HG03097 (cell line): ENCODE measurements around the gene R3HDM2.
"Not testable (repeated sequence)": the region's sequence is repeated elsewhere in the genome, so short reads cannot be mapped to it uniquely, and the experiment has no call there.

ENCODE experiments used
- ATAC-seq: cut with Tn5 transposase; IDR thresholded peaks from one replicate; pipeline ENCODE4 v1.9.1; 2021; ENCODE audit not compliant: unreplicated experiment, low FRiP score

Gene R3HDM2

GRCh38 chr12:57336299-57336698, 94.5 kb downstream of the R3HDM2 start:
- not testable (repeated sequence) for ATAC-seq

GRCh38 chr12:57334219-57334618, 96.6 kb downstream of the R3HDM2 start:
- ATAC-seq: no peak

DNA sequence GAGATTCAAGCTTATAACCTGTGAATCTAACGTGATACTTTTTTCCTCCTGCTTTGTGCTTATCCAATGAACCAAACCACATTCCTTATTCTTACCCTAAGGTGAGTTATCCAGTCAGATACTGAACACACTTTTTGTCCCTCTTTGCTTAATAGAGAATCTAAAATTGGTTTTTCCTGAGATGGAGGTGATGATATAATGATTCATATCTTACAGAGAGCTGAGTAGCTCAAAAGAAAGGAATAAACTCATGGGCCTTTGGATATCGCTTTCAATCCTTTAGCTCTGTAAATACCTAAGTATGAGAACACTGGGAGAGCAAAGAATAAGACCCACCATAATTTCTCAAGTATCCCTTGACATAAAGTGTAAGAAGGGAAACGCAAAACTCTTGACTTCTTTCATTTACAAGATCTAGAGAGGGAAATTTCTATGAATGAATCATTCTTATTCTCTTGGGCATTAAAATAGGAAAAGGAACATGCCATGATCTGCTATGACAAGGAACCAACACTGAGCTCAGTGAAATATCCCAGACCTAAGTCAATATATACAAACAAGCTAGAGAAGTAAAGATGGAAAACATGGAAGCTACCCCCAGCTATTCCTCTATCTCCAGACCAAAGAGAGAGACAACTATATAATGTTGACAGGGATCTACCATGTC, 98.1 kb downstream of the R3HDM2 start:
- ATAC-seq: no peak

DNA sequence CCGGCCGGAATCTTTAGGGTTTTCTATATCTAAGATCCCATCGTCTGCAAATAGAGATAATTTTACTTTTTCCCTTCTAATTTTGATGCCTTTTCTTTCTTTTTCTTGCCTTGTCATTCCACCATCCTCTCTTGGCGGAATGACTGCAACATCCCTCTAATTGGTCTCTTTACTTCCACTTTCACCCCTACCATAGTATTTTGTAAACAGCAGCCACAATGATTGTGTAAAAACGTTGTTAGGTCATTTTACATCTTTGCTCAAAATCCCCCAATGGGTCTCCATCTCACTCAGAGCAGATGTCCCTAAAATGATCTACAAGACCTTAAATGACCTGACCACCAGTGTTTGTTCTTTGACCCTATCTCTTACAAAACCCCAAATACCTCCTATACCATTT, 99.9 kb downstream of the R3HDM2 start:
- ATAC-seq: no peak

DNA sequence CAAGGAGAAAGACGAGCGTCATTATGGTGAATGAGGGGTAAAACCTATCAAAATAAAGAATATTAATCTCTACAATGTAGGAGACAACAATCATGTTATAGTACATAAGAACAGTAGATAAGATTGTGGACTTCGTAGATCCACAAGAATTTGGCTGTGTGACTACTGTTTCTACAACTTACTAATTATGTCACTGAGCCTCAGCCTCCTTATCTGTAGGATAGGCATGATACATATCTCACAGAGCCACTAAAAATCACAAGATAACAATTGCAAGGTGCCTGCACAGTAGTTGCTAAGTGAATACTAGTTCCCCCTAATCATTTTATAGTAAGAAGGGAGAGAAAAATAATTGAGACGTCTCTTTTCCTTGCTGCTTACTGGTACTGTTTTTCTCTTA, 101.6 kb downstream of the R3HDM2 start:
- ATAC-seq: no peak

- no peak for ATAC-seq
Observed at GRCh38 chr12:57325395-57325794, 105.4 kb downstream of the R3HDM2 start.

DNA sequence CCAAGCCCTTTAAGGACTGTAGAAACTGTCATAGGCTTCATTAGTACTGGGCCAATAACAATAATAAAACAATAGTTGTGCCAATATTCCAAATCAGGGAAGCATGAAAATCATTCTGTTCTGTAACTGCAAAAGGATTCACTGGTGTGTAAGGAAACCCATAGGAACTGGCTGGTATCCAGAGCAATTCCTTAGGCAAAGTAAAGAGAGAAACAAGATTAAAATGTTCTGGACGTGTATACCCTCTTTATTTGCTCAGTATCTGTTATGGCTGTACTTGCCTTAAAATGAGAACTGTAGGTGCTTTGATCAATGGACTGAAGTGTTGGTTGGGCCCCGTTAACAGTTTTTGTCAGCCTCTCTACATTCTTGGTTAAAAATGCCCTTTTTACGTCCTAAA, 107.4 kb downstream of the R3HDM2 start:
- ATAC-seq: no peak

DNA sequence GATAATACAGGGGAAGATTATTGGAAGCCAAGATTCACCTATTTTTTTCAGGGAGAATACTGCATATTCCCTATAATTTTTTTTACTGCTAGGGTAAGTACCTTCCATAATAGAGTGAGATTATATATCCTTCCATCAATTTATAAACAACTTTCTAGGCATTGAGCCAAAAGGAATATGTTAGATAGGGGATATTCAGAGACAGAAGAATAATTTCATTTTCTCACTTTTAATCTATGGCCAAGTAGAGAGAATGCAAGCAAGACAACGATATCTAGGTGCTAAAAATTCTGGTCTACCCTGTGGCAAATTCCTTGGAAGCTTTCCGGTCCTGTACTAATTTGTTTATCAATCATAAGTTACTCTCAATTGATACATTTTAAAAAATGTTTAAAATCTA, 110.2 kb downstream of the R3HDM2 start:
- ATAC-seq: no peak

DNA sequence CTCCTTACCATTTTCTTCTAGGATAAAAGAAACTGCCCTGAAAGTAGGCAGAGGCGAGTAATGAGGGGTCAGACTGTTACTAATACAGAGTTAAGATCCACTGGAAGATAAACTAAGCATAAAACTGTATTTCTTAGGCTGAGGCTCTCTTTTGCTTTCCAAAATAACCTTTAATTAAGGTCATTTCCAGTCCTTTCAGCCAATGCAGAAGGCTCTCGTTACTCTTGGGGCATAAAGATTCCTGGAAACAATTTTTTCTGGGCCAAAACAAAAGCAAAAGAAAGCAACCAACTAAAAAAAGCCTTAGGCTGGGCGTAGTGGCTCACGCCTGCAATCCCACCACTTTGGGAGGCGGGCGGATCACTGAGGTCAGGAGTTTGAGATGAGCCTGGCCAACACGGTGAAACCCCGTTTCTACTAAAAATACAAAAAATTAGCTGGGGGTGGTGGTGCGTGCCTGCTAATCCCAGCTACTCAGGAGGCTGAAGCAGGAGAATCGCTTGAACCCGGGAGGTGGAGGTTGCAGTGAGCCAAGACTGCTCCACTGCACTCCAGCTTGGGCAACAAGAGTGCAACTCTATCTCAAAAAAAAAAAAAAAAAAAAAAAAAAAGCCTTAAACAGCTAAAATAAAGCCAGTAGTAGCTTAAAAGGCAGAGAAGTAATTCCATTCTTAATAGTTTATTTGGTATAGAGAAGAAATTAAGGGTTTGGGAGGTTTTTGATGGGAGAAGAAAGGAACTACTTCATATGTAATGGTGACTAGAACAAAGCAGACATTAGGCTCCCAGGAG, 111.0 kb downstream of the R3HDM2 start:
- ATAC-seq: no peak

GRCh38 chr12:57315681-57316080, 115.2 kb downstream of the R3HDM2 start:
- ATAC-seq: no peak

- not testable (repeated sequence) for ATAC-seq
Observed at GRCh38 chr12:57312287-57312686, 118.6 kb downstream of the R3HDM2 start.

DNA sequence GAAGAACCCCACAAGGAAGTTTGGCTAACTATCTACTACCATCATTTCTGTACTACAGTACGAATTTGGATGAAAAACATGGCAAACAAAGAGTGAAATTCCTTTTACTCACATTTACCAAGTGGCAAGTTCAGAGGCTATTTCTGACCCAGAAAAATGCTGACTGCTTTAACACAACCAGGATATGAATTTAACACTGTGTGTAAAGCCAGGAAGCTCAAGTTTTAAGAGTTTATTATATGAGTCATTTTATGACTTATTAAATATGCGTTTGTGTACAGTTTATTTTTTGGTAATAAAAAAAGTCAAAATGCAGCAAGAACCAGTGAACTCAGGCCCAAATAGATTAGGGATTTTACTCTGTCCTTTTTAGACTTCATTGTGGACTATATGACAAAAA, 121.4 kb downstream of the R3HDM2 start:
- no peak for ATAC-seq

DNA sequence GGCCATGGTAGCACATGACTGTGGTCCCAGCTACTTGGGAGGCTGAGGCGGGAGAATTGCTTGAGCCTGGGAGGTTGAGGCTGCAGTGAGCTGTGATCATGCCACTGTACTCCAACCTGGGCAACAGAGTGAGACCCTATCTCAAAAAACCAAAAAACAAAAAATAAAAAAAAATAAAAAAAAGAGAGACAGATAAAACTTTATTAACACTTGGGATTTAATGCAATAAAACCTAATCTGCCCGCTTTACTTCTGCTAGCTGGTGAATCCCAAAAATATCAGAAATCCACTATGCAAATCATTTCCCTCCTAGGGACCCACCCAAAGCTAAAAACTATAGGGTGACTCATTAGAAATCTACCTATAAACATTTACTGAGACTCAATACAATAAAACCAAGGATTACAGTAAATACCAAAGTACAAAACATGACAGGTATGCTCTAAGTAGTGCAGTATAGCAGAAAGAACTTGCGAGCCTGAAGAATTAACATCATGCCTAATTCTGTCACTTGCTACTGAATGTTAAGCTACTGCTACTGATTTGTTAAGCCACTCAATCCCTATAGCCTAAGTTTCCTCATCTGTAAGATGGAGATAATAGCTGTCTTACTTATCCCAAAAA, 129.8 kb downstream of the R3HDM2 start:
- ATAC-seq: no peak

GRCh38 chr12:57299514-57300016, 131.3 kb downstream of the R3HDM2 start:
- ATAC-seq: no peak

DNA sequence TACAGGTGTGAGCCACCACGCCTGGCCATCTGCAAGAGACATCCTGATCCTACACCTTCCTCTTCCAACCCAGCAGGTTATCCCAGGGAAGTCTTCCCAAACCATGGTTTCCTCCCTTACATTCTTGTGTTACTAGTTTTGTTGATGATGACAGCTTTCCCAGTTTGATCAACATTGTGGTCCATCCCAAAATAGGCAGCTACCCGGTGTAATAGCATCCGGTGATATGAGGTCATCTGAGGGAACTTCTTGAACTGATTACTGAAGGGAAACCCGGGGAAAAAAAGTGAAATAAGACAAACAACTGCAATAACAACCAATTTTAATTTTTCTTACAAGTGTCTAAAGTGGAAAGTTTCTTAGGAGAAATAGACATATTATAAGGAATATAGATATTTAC, 134.6 kb downstream of the R3HDM2 start:
- no peak for ATAC-seq

- not testable (repeated sequence) for ATAC-seq
Observed at GRCh38 chr12:57282073-57282472, 148.8 kb downstream of the R3HDM2 start.

GRCh38 chr12:57280211-57281062, 150.4 kb downstream of the R3HDM2 start:
- ATAC-seq: peak; percentile 72

DNA sequence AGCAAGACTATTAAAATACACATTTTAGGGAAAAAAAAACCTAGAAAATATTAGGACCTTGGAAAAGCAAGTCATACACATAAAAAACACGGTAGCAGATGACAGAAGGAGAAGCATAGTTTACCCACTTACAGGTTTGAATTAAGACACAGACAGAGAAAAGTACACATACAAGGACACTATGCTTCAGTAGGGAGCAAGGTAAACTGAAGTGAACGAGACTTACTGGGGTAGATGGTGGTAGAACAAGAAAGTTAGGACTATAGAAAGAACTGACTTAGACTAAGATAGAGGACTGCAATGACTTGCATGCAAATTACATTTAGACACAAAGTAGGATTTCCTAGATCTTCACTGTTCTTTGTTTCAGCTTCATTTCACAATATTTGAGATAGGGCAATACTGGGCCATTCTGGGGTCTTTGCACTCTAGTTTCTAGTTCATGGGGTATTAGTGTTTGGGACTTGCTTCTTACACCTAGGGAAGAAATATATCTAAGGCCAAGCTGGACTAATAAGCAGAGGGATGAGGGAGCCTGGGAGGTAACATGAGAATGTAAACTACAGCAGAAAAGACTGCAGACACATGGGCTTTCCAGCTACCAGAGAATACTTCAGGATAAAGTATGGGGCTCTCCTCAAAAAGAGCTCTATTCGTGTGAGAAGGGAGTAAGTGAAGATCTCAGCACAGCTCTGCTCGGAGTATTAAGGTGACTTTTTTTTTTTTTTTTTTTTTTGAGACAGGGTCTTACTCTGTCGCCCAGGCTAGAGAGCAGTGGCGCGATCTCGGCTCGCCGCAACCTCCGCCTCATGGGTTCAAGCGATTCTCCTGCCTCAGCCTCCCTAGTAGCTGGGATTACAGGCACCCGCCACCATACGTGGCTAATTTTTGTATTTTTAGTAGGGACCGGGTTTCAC, 152.1 kb downstream of the R3HDM2 start:
- no peak for ATAC-seq

- no peak for ATAC-seq
Observed at GRCh38 chr12:57276935-57277563, 153.8 kb downstream of the R3HDM2 start.
